Right ventricle myocardium superior (tissue), 1 donor: ENCODE data around the gene ZNF99. TPM values are rescaled to one million over a fixed set of nuclear protein-coding genes. Genes with fewer than 3 reads are reported as not detected.
"Not testable (repeated sequence)": the region's sequence is repeated elsewhere in the genome, so short reads cannot be mapped to it uniquely, and the experiment has no call there.

Source experiments
- ATAC-seq: fragments of 200-7000 bp; cut with Tn5 transposase; one replicate; pipeline ENCODE4 v1.9.1; 2020; ENCODE audit warnings: mild to moderate bottlenecking; ENCODE audit not compliant: poor library complexity
- DNase-seq: peaks from one replicate; pipeline ENCODE4 v3.0.0-alpha.2; 2020
- intact Hi-C: fragments of 100-400 bp; cut with DNase I; formaldehyde crosslinking; loops from one replicate; pipeline ENCODE4 v1.11.2; 2022
- long read RNA-seq: library from polyadenylated mRNA; unstranded; transcript quantifications from one replicate; pipeline ENCODE4 v2.0.0, GENCODE V29; 2021
- total RNA-seq: library from RNA; stranded (reverse); fragmentation: NEBNext Ultra II Directional; extraction: Animal tissue kit (Norgen Biotek cat#: 25700); gene quantifications from one replicate; pipeline ENCODE4 v1.2.1, GENCODE V29; 2021
- donor health status: DM: no; HTN: yes; CAD: no; lungs with severe emphysema.

Gene ZNF99
- total RNA-seq, result 0.05 TPM
- long read RNA-seq, result 0 reads

DNA sequence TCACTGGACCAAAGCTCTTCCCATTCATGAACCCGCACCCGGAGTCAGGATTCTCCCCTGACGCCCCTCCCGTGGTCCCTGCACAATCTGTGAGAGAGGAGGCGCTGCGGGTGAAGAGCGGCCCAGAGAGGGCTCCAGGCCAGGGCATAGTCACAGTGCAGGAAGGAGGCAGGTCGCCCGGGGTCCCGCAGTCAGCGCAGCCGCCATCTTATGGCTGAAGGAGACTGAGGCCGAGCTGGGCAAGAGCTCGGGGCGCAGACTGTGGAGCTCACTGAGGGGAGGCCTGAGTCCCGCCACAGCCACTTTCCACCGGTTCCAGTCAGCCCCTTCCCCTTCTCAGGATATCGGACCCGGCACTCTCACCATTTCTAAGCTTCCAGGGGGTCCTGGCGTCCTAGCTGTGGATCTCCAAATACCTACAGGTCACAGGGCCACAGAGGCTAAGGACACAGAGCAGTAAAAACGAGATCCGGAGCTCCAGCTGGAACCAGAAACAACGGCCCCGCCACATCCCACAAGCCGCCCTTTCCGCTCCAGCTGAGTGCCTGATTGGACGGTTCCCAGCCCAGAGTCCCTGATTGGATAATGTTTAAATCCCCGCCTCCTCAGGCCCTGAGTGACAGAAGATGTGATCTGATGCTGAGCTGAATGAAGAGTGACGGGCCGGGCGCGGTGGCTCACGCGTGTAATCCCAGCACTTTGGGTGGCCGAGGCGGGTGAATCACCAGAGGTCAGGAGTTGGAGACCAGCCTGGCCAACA lies at the start of gene ZNF99:
Gene ZNF99 (minus strand): TSS at position 501 of the 760 bp plus-strand sequence. CDS start 135 bp downstream, at position 366.
- DNase-seq (peak; percentile 76), ATAC-seq (peak; percentile 94)
- intact Hi-C loops, result no loop called here

DNA sequence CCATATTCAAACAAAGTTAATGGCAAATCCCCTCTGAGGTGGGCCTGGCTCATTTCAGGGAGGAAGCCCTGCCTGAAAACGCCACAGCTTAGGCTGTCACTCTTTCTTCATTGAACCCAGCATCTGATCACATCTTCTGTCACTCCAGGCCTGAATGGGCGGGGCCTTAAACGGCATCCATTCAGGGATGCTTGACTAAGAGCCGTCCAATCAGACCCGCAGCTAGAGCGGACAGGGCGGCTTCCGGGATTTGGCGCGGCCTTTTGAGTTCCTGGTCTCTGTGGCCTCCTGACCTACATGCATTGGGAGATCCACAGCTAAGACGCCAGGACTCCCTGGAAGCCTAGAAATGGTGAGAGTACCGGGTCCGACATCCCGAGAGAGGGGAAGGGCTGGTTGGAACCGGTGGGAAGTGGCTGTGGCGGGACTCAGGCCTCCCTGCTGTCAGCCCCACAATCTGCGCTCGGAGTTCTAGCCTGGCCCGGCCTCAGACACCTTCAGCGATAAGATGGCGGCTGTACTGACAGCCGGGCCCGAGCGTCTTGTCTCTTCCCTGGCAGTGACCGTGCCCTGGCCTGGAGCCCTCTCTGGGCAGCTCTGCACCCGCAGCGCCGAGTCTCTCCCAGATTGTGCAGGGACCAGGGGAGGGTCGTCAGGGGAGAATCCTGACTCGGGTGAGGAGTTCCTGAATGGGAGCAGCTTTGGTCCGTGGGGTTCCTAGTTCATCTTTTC lies 48.2 kb upstream of the ZNF99 start, which contains the start of gene ZNF723:
Gene ZNF723 (plus strand): TSS at position 261 of the 732 bp plus-strand sequence. CDS start 89 bp downstream, at position 350.
- DNase-seq, result no peak
- intact Hi-C loops, result no loop called here
- ATAC-seq, result no peak

DNA sequence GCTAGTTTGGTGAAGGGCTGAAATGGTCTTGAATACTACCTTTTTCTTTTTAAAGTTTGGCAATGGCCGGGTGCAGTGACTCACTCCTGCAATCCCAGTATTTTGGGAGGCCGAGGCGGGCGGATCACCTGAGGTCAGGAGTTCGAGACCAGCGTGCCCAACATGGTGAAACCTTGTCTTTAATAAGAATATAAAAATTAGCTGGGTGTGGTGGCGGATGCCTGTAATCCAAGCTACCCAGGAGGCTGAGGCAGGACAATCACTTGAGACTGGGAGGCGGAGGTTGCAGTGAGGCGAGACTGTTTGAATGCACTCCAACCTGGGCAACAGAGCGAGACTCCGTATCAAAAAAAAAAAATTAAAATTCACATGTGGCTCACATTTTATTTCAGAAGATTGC lies 47.3 kb upstream of the ZNF99 start:
- intact Hi-C loops, result no loop called here
- ATAC-seq (no peak), DNase-seq (no peak)

DNA sequence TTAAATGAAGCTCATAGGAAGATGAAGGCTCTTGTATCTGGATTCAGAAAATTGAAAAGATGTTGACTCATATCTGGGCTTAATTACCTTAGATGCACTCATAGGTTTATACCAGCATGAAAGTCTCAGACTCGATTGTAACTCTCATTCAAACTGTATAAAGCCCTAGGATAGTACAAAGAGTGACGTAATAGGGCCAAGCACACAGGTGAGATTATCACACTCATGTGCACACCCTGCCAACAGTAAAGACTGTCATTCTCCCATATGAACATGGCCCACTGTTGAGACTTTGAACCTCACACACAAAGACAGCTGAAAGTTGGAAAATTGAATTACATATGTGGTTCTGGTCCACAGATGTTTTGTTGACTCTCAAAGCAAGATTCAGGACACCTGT lies 30.2 kb upstream of the ZNF99 start:
- no peak for ATAC-seq
- DNase-seq, result no peak
- intact Hi-C loops, result no loop called here

DNA sequence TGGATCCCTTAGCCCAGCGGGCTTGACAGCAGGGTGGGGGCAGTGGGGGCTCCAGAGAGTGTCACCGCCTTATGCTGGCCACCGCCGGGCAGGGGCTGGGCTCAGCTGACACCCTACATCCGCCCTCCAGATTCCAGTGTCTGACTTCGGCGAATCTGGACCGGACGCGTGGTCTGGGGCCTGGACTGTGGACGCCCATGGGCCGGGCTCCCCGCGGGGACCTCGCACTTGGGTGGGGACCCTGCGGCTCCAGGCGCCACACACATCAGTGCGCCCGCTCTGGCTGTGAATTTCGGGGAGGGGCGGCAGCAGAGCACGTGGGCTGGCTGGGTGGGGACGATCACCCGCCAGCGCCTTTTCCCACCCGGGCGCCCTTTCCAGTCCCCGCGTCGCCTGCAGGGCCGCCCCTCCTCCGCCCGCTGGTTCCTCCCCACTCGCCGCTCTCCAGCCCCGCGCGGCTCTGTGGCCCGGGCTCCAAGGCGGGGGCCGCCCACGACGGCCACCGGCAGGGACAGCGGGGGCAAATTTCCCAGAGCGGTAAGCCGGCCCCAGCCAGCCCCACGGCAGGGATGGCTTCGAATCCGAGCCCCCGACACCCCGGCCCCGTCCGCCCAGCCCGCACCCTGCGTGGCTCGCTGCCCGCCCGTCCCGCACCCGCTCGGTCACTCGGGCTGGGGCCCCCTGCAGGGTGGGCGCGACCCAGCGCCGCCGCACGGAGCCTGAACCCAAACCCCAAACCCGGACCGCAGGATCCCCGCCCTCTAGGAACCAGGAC lies 23.3 kb upstream of the ZNF99 start:
- intact Hi-C loops, result no loop called here
- ATAC-seq (no peak), DNase-seq (no peak)

DNA sequence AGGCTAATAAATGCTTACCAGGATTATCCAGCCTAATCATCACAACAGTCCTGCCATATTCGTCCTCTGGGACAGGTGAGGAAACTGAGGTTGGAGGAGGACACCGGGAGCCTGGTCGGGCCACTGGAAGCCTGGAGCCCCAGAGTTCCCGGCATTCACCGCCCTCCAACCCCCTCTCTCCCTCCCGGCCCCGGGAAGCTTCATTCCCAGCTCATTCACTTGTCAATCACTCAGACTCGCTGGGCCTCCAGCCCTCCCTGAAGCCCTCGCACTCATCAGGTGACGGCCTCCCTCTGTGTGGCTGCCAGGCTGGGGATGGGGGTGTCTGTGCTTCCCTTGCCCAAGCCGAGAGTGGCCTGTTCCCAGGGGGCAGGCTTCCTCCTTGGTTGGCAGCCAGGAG lies 22.5 kb upstream of the ZNF99 start:
- intact Hi-C loops, result no loop called here
- ATAC-seq (no peak), DNase-seq (no peak)

DNA sequence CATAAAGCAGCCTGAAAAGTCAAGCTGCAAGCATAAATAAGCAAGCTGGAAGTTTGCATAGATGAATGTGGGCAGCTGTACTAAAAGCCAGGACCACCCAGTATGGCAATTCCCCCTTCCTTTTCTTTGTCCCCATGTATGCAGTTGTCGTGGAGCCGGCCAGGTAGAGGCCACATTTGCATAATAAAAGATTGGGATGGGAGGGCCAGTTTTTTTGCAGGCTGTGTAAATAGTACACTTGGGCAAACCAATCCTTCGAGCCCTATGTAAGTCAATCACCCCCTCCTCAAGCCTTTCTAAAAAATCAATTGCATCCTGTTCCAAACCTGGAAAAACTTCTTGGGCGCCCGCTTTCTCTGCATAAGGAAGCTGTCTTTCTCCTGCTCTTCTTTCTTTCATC lies 13.1 kb upstream of the ZNF99 start:
- ATAC-seq, result no peak
- no peak for DNase-seq
- intact Hi-C loops, result no loop called here

DNA sequence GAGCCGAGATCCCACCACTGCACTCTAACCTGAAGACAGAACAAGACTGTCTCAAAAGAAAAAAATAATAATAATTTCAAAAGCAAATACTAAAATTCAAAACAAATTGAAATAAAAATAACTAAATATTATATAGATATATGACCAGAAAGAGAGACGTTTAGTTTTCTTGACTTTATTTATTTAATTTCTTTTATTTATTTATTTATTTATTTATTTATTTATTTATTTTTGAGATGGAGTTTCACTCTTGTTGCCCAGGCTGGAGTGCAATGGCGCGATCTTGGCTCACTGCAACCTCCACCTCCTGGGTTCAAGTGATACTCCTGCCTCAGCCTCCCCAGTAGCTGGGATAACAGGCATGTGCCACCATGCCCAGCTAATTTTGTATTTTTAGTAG lies 8.9 kb upstream of the ZNF99 start:
- intact Hi-C loops, DNase-seq, ATAC-seq: not testable (repeated sequence)

DNA sequence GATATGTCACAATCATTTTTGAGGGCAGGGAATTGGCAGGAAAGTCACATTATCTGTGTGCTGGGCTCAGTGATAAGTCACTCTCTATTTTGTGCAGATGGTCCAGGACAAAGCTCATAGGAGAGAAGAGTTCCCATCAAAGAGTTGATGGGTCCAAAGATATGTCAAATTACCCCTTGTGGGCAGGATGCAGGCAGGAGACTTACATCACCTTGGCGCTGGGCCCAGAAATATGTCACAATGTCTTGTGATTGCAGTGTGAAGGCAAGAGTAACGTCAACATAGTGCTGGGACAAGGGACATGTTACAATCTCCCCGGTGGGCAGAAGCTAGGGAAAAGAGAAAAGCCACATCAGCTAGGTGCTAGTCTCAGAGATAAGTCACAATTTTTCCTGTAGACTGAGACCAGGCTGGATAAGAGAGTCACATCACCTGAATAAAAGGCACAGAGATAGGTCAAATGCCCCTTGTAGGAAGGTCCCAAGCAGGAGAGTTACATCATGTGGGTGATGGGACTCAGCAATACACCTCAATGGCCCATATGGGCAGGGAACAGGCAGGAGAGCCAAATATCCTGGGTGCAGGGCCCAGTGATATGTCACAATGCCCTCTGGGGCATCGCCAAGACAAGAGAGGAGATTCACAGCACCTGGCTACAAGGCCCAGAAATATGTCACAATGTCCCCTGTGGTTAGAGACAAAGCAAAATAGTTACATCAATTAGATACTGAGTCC lies 47.9 kb downstream of the ZNF99 start:
- intact Hi-C loops, result no loop called here
- ATAC-seq (no peak), DNase-seq (no peak)

DNA sequence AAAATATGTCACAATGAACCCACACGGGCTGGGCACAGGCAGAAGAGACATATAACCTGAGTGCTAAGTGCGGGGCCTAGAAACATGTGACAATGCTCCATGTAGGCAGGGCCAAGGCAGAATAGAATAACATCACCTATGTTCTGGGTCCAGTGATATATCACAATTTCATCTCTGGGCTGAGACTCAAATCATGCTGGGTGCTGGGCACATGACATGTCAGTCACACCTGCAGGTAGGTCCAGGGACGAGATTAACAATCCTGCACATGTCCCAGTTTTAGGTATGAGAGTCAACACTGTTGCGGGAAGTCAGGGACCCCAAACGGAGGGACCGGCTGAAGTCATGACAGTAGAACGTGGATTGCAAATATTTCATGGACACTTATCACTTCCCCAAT lies 50.3 kb downstream of the ZNF99 start:
- DNase-seq (no peak), ATAC-seq (no peak)
- intact Hi-C loops, result no loop called here

DNA sequence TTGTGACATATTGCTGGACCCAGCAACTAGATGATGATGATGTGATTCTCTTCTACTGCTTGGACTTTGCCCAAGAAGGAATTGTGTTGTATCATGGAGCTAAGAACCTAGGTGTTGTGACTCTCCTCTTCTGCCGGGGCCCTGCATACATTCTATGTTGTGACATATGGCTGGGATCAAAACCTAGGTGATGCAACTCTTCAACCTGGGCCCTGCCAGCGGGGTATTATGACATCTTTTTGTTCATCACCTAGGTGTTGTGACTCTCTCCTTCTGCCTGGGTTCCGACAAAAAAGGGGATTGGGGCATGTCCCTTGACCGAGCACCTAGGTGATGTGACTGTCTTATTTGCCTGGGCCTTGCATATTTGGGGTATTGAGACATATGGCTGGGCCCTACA lies 55.7 kb downstream of the ZNF99 start:
- ATAC-seq, DNase-seq, intact Hi-C loops: not testable (repeated sequence)

DNA sequence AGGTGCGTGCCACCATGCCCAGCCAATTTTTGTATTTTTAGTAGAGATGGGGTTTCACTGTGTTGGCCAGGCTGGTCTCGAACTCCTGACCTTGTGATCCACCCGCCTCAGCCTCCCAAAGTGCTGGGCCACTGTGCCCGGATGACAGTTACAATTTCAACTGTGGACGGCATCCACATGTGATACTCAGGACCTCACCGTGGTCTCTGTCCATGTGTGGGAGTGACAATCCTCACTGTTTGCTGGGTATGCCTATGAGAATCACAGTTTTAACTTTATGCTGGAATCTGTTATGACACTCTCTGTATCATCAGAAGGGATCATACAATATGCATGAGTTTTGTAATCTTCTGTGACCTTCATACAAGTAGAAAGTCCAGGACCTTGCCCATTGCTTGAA lies 62.4 kb downstream of the ZNF99 start:
- intact Hi-C loops, DNase-seq, ATAC-seq: not testable (repeated sequence)

DNA sequence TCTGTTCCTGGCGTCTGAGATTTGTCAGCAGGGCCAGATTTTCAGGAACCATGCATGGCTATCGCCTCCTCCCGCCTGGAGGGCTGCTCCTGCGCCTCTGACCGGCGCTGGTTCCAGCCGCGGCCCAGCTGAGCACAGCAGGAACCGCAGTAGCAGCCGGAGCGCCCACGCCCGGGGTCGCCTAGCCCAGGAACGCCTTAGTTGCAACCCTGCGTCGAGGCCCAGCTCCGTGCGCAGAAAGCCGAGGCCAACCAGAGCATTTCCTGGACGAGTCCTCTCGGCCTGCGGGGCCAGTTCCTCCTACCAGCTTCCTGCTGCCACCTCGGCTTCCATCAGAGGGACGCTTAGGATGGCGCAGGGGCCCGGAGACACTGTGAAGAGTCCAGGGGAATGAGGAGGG lies 75.0 kb downstream of the ZNF99 start:
- intact Hi-C loops, result no loop called here
- DNase-seq (no peak), ATAC-seq (no peak)

DNA sequence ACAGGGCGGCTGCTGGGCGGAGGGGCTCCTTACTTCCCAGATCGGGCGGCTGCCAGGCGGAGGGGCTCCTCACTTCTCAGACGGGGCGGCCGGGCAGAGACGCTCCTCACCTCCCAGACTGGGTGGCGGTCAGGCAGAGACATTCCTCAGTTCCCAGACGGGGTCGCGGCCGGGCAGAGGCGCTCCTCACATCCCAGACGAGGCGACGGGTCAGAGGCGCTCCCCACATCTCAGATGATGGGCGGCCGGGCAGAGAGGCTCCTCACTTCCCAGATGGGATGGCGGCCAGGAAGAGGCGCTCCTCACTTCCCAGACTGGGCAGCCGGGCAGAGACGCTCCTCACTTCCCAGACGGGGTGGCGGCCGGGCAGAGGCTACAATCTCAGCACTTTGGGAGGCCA lies 80.9 kb downstream of the ZNF99 start:
- DNase-seq, ATAC-seq, intact Hi-C loops: not testable (repeated sequence)

DNA sequence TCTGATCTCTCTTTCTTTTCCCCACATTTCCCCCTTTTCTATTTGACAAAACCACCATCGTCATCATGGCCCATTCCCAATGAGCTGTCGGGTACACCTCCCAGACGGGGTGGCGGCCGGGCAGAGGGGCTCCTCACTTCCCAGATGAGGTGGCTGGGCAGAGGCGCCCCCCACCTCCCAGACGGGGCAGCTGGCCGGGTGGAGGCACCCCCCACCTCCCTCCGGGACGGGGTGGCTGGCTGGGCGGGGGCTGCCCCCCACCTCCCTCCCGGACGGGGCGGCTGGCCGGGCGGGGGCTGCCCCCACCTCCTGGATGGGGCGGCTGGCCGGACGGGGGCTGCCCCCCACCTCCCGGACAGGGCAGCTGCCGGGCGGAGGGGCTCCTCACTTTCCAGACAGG lies 81.3 kb downstream of the ZNF99 start:
- DNase-seq, ATAC-seq, intact Hi-C loops: not testable (repeated sequence)
